ENCODE results near the gene PRKCA. TPM values are rescaled to one million over a fixed set of nuclear protein-coding genes. Genes with fewer than 3 reads are reported as not detected.

The PRKCA gene
- total and polyA plus RNA-seq, 9 of the 15 experiments (the other 6 are each of a cell fraction or from before 2014, with no cell fraction given) = 3.2 to 33.0 (median 17.8) TPM

DNA sequence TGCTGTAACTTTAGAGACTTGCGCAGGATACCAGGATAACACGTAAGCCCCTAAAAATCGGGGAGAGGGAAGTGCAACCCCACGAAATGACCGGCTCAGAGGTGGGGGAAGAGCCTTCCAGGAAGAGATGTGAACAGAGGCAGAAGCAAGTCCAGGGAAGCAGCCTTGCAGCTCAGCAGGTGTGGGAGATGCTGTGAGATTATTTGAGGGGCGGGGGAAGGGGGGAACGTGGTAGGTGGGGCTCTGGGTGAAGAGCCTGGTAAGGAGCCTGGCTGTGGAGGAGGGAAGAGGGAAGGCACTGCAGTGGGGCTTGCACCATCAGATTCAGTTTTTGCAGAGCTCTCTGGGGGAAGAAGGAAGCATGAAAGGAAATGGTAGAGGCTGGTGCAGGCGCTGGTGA is 437.1 kb downstream of the PRKCA start (continued):
- TF ChIP-seq, protein P1, sequence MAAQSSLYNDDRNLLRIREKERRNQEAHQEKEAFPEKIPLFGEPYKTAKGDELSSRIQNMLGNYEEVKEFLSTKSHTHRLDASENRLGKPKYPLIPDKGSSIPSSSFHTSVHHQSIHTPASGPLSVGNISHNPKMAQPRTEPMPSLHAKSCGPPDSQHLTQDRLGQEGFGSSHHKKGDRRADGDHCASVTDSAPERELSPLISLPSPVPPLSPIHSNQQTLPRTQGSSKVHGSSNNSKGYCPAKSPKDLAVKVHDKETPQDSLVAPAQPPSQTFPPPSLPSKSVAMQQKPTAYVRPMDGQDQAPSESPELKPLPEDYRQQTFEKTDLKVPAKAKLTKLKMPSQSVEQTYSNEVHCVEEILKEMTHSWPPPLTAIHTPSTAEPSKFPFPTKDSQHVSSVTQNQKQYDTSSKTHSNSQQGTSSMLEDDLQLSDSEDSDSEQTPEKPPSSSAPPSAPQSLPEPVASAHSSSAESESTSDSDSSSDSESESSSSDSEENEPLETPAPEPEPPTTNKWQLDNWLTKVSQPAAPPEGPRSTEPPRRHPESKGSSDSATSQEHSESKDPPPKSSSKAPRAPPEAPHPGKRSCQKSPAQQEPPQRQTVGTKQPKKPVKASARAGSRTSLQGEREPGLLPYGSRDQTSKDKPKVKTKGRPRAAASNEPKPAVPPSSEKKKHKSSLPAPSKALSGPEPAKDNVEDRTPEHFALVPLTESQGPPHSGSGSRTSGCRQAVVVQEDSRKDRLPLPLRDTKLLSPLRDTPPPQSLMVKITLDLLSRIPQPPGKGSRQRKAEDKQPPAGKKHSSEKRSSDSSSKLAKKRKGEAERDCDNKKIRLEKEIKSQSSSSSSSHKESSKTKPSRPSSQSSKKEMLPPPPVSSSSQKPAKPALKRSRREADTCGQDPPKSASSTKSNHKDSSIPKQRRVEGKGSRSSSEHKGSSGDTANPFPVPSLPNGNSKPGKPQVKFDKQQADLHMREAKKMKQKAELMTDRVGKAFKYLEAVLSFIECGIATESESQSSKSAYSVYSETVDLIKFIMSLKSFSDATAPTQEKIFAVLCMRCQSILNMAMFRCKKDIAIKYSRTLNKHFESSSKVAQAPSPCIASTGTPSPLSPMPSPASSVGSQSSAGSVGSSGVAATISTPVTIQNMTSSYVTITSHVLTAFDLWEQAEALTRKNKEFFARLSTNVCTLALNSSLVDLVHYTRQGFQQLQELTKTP (IDR thresholded peaks at IDR 0.05; ENCODE audit: low read depth in 1 of 2, partially characterized antibody in 2 of 2) = no peak
- TF ChIP-seq ZNF695 (CRISPR knock-in tag; IDR thresholded peaks at IDR 0.05) = no peak
- no peak for TF ChIP-seq JUND (IDR thresholded peaks at IDR 0.05; ENCODE audit: borderline replicate concordance, low read depth, low read length)
- no peak for TF ChIP-seq JUND (tag; IDR thresholded peaks at IDR 0.05; ENCODE audit: borderline replicate concordance, low read depth, low read length)
- TF ChIP-seq CREM (IDR thresholded peaks at IDR 0.05; ENCODE audit: low read depth) = no peak
- TF ChIP-seq RFX7 (CRISPR knock-in tag; IDR thresholded peaks at IDR 0.05) = no peak
- TF ChIP-seq, protein P2, sequence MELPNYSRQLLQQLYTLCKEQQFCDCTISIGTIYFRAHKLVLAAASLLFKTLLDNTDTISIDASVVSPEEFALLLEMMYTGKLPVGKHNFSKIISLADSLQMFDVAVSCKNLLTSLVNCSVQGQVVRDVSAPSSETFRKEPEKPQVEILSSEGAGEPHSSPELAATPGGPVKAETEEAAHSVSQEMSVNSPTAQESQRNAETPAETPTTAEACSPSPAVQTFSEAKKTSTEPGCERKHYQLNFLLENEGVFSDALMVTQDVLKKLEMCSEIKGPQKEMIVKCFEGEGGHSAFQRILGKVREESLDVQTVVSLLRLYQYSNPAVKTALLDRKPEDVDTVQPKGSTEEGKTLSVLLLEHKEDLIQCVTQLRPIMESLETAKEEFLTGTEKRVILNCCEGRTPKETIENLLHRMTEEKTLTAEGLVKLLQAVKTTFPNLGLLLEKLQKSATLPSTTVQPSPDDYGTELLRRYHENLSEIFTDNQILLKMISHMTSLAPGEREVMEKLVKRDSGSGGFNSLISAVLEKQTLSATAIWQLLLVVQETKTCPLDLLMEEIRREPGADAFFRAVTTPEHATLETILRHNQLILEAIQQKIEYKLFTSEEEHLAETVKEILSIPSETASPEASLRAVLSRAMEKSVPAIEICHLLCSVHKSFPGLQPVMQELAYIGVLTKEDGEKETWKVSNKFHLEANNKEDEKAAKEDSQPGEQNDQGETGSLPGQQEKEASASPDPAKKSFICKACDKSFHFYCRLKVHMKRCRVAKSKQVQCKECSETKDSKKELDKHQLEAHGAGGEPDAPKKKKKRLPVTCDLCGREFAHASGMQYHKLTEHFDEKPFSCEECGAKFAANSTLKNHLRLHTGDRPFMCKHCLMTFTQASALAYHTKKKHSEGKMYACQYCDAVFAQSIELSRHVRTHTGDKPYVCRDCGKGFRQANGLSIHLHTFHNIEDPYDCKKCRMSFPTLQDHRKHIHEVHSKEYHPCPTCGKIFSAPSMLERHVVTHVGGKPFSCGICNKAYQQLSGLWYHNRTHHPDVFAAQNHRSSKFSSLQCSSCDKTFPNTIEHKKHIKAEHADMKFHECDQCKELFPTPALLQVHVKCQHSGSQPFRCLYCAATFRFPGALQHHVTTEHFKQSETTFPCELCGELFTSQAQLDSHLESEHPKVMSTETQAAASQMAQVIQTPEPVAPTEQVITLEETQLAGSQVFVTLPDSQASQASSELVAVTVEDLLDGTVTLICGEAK (IDR thresholded peaks at IDR 0.05) = no peak
- TF ChIP-seq, protein P2 (CRISPR knock-in tag; IDR thresholded peaks at IDR 0.05) = no peak
- TF ChIP-seq NFATC3 (IDR thresholded peaks at IDR 0.05) = no peak
- TF ChIP-seq CXXC5 (CRISPR knock-in tag; IDR thresholded peaks at IDR 0.05) = no peak
- TF ChIP-seq MTA3 (IDR thresholded peaks at IDR 0.05; ENCODE audit: borderline replicate concordance) = no peak
- no peak for TF ChIP-seq ZNF551 (CRISPR knock-in tag; IDR thresholded peaks at IDR 0.05)
- TF ChIP-seq NBN (IDR thresholded peaks at IDR 0.05; ENCODE audit: low read depth) = no peak
- no peak for TF ChIP-seq ZNF23 (CRISPR knock-in tag; IDR thresholded peaks at IDR 0.05)
- TF ChIP-seq TAF9B (IDR thresholded peaks at IDR 0.05; ENCODE audit: partially characterized antibody) = no peak
- no peak for TF ChIP-seq ZNF57 (CRISPR knock-in tag; IDR thresholded peaks at IDR 0.05)
- no peak for TF ChIP-seq MIER1 (IDR thresholded peaks at IDR 0.05; ENCODE audit: low read depth)

Measured in K562 (cell line).